ENCODE data around the gene MYH4.

MYH4 gene

GRCh38 chr17:10469459-10469858 is at the start of gene MYH4:
Gene MYH4 (minus strand): TSS chr17:10469559. CDS start chr17:10466745, 2,814 bp downstream.
- no peak for DNase-seq (ENCODE audit: low read depth)

GRCh38 chr17:10518271-10519037 is 49.1 kb upstream of the MYH4 start, which contains the start of gene MYH1:
Gene MYH1 (minus strand): TSS chr17:10518542. CDS start chr17:10516642, 1,900 bp downstream.
- no peak for DNase-seq (ENCODE audit: low read depth)

- no peak for DNase-seq (ENCODE audit: low read depth)
These were observed 47.3 kb upstream of the MYH4 start for GRCh38 chr17:10516638-10517037.

- DNase-seq (ENCODE audit: low read depth), result no peak
These were observed 46.7 kb upstream of the MYH4 start for GRCh38 chr17:10516065-10516464.

GRCh38 chr17:10513299-10514067 is 44.1 kb upstream of the MYH4 start:
- no peak for DNase-seq (ENCODE audit: low read depth)

GRCh38 chr17:10512856-10513255 is 43.5 kb upstream of the MYH4 start:
- DNase-seq (ENCODE audit: low read depth), result no peak

- DNase-seq (ENCODE audit: low read depth), result no peak
These were observed 30.6 kb upstream of the MYH4 start for GRCh38 chr17:10499950-10500349.

GRCh38 chr17:10492004-10492403 is 22.6 kb upstream of the MYH4 start:
- no peak for DNase-seq (ENCODE audit: low read depth)

GRCh38 chr17:10482252-10482651 is 12.9 kb upstream of the MYH4 start:
- no peak for DNase-seq (ENCODE audit: low read depth)

GRCh38 chr17:10477701-10478100 is 8.3 kb upstream of the MYH4 start:
- no peak for DNase-seq (ENCODE audit: low read depth)

- DNase-seq (ENCODE audit: low read depth), result no peak
These were observed 5.2 kb upstream of the MYH4 start for GRCh38 chr17:10474536-10474935.

- DNase-seq (ENCODE audit: low read depth), result no peak
These were observed 2.5 kb upstream of the MYH4 start for GRCh38 chr17:10471858-10472257.

GRCh38 chr17:10463402-10463801 is 6.0 kb downstream of the MYH4 start:
- no peak for DNase-seq (ENCODE audit: low read depth)

- no peak for DNase-seq (ENCODE audit: low read depth)
These were observed 9.3 kb downstream of the MYH4 start for GRCh38 chr17:10460062-10460461.

GRCh38 chr17:10458701-10459100 is 10.7 kb downstream of the MYH4 start:
- no peak for DNase-seq (ENCODE audit: low read depth)

GRCh38 chr17:10457952-10458351 is 11.4 kb downstream of the MYH4 start:
- no peak for DNase-seq (ENCODE audit: low read depth)

- DNase-seq (ENCODE audit: low read depth), result no peak
These were observed 22.1 kb downstream of the MYH4 start for GRCh38 chr17:10447026-10447931.

- DNase-seq (ENCODE audit: low read depth), result no peak
These were observed 29.5 kb downstream of the MYH4 start for GRCh38 chr17:10439816-10440215.

- no peak for DNase-seq (ENCODE audit: low read depth)
These were observed 34.3 kb downstream of the MYH4 start for GRCh38 chr17:10435096-10435495.

- no peak for DNase-seq (ENCODE audit: low read depth)
These were observed 39.8 kb downstream of the MYH4 start for GRCh38 chr17:10429421-10430045.

GRCh38 chr17:10428781-10429180 is 40.6 kb downstream of the MYH4 start:
- DNase-seq (ENCODE audit: low read depth), result no peak
